GM21526 (cell line): ENCODE results near the gene DLG1.

Source experiments
- ATAC-seq: cut with Tn5 transposase; IDR thresholded peaks from one replicate; pipeline ENCODE4 v1.9.1; 2021; ENCODE audit warnings: moderate library complexity; ENCODE audit not compliant: unreplicated experiment, low FRiP score

DLG1 gene

GRCh38 chr3:197183582-197183981 lies 114.8 kb downstream of the DLG1 start:
- ATAC-seq: no peak

- ATAC-seq: no peak
Observed at GRCh38 chr3:197181741-197182140, 116.7 kb downstream of the DLG1 start.

- ATAC-seq: no peak
Observed at GRCh38 chr3:197178998-197179397, 119.4 kb downstream of the DLG1 start.

GRCh38 chr3:197175503-197175902 lies 122.9 kb downstream of the DLG1 start:
- no peak for ATAC-seq

GRCh38 chr3:197174927-197175326 lies 123.5 kb downstream of the DLG1 start:
- ATAC-seq: no peak

GRCh38 chr3:197173620-197174019 lies 124.8 kb downstream of the DLG1 start:
- no peak for ATAC-seq

GRCh38 chr3:197171481-197172067 lies 126.8 kb downstream of the DLG1 start:
- ATAC-seq: no peak

GRCh38 chr3:197169028-197169427 lies 129.4 kb downstream of the DLG1 start:
- no peak for ATAC-seq

GRCh38 chr3:197168606-197169005 lies 129.8 kb downstream of the DLG1 start:
- ATAC-seq: no peak

- no peak for ATAC-seq
Observed at GRCh38 chr3:197168063-197168462, 130.3 kb downstream of the DLG1 start.

GRCh38 chr3:197167549-197167948 lies 130.9 kb downstream of the DLG1 start:
- no peak for ATAC-seq

GRCh38 chr3:197165890-197166289 lies 132.5 kb downstream of the DLG1 start:
- ATAC-seq: no peak

- no peak for ATAC-seq
Observed at GRCh38 chr3:197155046-197155445, 143.4 kb downstream of the DLG1 start.

- ATAC-seq: no peak
Observed at GRCh38 chr3:197151580-197151979, 146.8 kb downstream of the DLG1 start.

- ATAC-seq: no peak
Observed at GRCh38 chr3:197149528-197149927, 148.9 kb downstream of the DLG1 start.

GRCh38 chr3:197144188-197144587 lies 154.2 kb downstream of the DLG1 start:
- ATAC-seq: no peak

GRCh38 chr3:197139586-197139985 lies 158.8 kb downstream of the DLG1 start:
- no peak for ATAC-seq

GRCh38 chr3:197137751-197138150 lies 160.7 kb downstream of the DLG1 start:
- no peak for ATAC-seq

GRCh38 chr3:197136744-197137143 lies 161.7 kb downstream of the DLG1 start:
- ATAC-seq: no peak

GRCh38 chr3:197135212-197135611 lies 163.2 kb downstream of the DLG1 start:
- ATAC-seq: no peak

GRCh38 chr3:197132916-197133530 lies 165.4 kb downstream of the DLG1 start:
- no peak for ATAC-seq

- no peak for ATAC-seq
Observed at GRCh38 chr3:197125636-197126035, 172.8 kb downstream of the DLG1 start.

GRCh38 chr3:197124713-197125112 lies 173.7 kb downstream of the DLG1 start:
- ATAC-seq: no peak
